Erythroblast (primary cell): Measurements from ENCODE around the gene MPST.

ENCODE experiments used
- GATA1 ChIP-seq: IDR thresholded peaks from 2 replicates; pipeline ENCODE4 v1.6.1; 2011; ENCODE audit warnings: low read depth, mild to moderate bottlenecking, control low read depth, low read length, moderate library complexity
- POLR2A ChIP-seq: IDR thresholded peaks from 2 replicates; pipeline ENCODE4 v1.6.1; 2011; ENCODE audit warnings: mild to moderate bottlenecking, low read length

DNA sequence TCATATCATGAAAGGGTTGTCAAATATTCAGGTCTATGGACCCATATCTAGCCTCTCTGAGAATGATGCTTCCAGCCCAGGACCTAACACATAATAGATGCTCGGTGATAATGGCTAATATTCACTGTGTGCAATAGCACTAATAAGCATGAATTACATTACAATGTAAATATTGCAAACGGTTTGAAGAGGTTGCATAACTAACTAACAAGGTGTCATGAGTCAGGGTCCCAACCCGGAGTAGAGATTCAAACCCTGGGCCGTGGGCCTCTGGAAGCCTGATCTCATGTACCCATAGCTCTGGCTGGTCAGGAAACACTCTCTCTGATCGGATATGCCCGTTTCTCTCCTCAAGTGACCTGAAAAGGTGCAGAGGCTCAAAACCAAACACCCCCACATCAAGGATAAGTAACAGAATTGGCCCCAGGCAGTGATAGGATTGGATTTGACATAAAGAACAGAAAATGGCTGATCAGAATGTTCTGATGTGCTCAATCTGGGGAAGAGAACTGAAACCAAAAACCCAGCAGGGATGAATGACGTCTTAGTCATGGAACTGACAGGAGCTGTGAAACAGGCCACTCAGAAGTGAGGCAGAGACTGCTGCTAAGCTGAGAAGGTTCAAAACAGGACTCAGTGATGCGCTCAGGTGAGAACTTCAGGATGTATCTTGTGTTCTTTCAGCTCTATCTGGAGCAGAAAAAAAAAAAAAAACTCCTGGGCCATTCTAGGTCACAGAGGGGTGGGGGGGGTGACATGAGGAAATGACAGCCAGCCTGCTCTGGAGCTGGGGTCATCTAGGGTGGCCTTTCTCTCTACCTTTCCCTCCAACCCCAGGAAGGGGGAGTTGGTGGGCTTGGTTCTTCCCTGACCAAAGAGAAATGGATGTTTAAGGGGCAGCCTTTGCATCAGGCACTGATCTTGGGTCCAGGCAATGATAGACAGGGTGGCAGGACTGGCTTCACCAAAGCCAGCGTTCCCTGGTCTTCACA lies 25.4 kb downstream of the MPST start:
- TF ChIP-seq POLR2A (no peak), GATA1 (no peak)
